BE2C (cell line): Measurements from ENCODE around the gene WDR91.

Experiments
- DNase-seq: peaks from one replicate; pipeline ENCODE4 v3.0.0-alpha.2; 2020
- H3K27me3 ChIP-seq: fragments of 250-450 bp; sonication (Bioruptor Pico); 2 replicates; pipeline ENCODE4 v1.5.1; 2020; ENCODE audit warnings: mild to moderate bottlenecking
- H3K36me3 ChIP-seq: fragments of 250-450 bp; sonication (Bioruptor Pico); 2 replicates; pipeline ENCODE4 v1.5.1; 2020; ENCODE audit warnings: mild to moderate bottlenecking
- H3K4me1 ChIP-seq: fragments of 250-450 bp; sonication (Bioruptor Pico); 2 replicates; pipeline ENCODE4 v1.5.1; 2020
- H3K4me3 ChIP-seq: 2 replicates; pipeline ENCODE4 v1.5.1; 2011; ENCODE audit warnings: low read depth, low read length
- H3K9me3 ChIP-seq: fragments of 250-450 bp; sonication (Bioruptor Pico); 2 replicates; pipeline ENCODE4 v1.5.1; 2020
- TF ChIP-seq, protein P1 (sequence below): IDR thresholded peaks from 2 replicates; pipeline ENCODE4 v1.5.1; 2012; ENCODE audit warnings: mild to moderate bottlenecking, low read depth, low read length

WDR91 gene

GRCh38 chr7:135159359-135160085, 51.8 kb downstream of the WDR91 start:
- peaks cover 5% of the 10 kb centered on the region for H3K36me3 ChIP-seq
- H3K9me3 ChIP-seq = peaks cover 13% of the 10 kb centered on the region
- H3K4me3 ChIP-seq = no peak overlapping the region
- DNase-seq = no peak
- no peaks in the 10 kb centered on the region for H3K27me3 ChIP-seq
- H3K4me1 ChIP-seq = no peaks in the 10 kb centered on the region
- TF ChIP-seq, protein P1, sequence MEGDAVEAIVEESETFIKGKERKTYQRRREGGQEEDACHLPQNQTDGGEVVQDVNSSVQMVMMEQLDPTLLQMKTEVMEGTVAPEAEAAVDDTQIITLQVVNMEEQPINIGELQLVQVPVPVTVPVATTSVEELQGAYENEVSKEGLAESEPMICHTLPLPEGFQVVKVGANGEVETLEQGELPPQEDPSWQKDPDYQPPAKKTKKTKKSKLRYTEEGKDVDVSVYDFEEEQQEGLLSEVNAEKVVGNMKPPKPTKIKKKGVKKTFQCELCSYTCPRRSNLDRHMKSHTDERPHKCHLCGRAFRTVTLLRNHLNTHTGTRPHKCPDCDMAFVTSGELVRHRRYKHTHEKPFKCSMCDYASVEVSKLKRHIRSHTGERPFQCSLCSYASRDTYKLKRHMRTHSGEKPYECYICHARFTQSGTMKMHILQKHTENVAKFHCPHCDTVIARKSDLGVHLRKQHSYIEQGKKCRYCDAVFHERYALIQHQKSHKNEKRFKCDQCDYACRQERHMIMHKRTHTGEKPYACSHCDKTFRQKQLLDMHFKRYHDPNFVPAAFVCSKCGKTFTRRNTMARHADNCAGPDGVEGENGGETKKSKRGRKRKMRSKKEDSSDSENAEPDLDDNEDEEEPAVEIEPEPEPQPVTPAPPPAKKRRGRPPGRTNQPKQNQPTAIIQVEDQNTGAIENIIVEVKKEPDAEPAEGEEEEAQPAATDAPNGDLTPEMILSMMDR = no peak

GRCh38 chr7:135158874-135159273, 52.5 kb downstream of the WDR91 start:
- no peak for DNase-seq
- TF ChIP-seq, protein P1 = no peak
- H3K9me3 ChIP-seq = peaks cover 13% of the 10 kb centered on the region

DNA sequence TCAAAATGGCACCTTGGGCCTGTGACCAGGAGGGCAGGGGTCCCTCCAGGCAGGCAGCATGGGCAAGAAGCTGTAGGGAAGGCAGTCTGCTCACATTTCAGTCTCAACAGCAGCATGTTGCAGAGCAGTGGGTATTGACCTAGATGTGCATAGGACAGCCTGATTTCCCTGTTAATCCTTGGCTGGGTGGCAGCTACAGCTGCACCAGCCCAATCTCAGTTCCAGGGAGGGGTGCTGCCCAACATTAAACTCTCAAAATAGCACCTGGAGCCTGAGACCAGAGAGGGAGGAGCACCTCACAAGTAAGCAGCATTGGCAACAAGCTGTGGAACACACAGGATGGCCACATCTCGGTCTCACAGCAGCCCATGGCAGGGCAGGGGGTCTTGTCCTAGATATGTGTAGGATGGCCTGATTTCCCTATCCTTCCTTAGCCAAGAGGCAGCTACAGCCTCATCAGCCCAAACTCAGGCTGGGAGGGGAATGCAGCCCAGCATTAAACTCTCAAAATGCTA, 53.1 kb downstream of the WDR91 start:
- H3K36me3 ChIP-seq = peaks cover 4% of the 10 kb centered on the region; the same call in 1 of the 2 replicates
- DNase-seq = no peak
- H3K4me3 ChIP-seq = no peak overlapping the region
- no peaks in the 10 kb centered on the region for H3K27me3 ChIP-seq
- TF ChIP-seq, protein P1 = no peak
- H3K9me3 ChIP-seq = peaks cover 13% of the 10 kb centered on the region
- H3K4me1 ChIP-seq = no peaks in the 10 kb centered on the region

More at GRCh38 chr7:135158874-135159273, 52.5 kb downstream of the WDR91 start:
- no peak overlapping the region for H3K4me3 ChIP-seq
- peaks cover 4% of the 10 kb centered on the region; the same call in 1 of the 2 replicates for H3K36me3 ChIP-seq
- no peaks in the 10 kb centered on the region for H3K27me3 ChIP-seq
- no peaks in the 10 kb centered on the region for H3K4me1 ChIP-seq

DNA sequence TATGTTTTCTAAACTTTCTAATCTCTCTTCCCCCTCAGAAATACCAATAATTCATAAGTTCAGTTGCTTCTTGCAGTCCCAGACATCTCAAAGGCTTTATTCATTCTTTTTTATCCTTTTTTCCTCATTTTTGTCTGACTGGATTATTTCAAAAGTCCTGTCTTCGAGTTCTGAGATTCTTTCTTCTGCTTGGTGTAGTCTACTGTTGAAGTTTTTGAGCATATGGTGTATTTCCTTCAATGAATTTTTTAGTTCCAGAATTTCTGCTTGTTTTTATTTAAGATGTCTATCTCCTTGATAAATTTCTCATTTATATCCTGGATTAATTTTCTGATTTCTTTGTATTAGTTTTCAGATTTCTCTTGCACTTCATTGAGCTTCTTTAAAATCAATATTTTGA, 55.0 kb downstream of the WDR91 start:
- DNase-seq = no peak
- TF ChIP-seq, protein P1 = no peak
- H3K4me1 ChIP-seq = no peaks in the 10 kb centered on the region
- H3K9me3 ChIP-seq = peaks cover 13% of the 10 kb centered on the region
- H3K27me3 ChIP-seq = no peaks in the 10 kb centered on the region
- no peak overlapping the region for H3K4me3 ChIP-seq
- H3K36me3 ChIP-seq = no peaks in the 10 kb centered on the region

DNA sequence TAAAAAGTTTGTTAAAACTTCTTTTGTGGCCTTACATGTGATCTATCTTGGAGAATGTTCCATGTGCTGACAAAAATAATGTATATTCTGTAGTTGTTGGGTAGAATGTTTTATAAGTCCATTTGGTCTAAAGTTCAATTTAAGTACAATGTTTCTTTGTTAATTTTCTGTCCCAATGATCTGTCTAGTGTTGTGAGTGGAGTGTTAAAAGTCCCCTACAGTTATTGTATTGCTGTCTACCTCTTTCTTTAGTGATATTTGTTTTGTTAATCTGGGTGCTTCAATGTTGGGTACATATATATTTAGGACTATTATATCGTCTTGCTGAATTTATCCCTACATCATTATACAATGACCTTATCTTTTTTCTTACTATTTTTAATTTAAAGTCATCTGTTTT, 56.6 kb downstream of the WDR91 start:
- H3K4me1 ChIP-seq = no peaks in the 10 kb centered on the region
- no peak overlapping the region for H3K4me3 ChIP-seq
- DNase-seq = no peak
- TF ChIP-seq, protein P1 = no peak
- no peaks in the 10 kb centered on the region for H3K36me3 ChIP-seq
- no peaks in the 10 kb centered on the region for H3K27me3 ChIP-seq
- peaks cover 13% of the 10 kb centered on the region for H3K9me3 ChIP-seq

DNA sequence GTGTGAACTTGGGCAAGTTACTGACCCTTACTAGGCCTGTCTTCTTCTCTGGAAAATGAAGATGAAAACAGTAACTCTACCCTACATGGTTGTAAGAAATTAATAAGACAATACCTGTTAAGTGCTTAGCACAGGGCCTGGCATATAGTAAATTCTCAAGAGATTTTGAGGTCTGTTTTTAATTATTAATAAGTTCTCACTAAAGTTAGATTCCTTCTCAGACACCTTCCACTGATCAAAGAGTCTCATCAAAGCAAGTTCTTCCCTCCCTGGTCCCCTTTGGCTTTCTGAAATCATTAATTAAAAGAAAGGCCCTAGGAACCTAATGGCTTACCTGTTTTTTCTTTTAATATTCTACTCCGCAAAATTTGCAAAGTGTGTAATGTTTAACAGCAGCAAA, 58.9 kb downstream of the WDR91 start:
- Histone ChIP-seq H3K4me1 (no peaks in the 10 kb centered on the region), H3K27me3 (no peaks in the 10 kb centered on the region), H3K4me3 (no peak overlapping the region), H3K9me3 (peaks cover 6% of the 10 kb centered on the region), H3K36me3 (no peaks in the 10 kb centered on the region)
- no peak for DNase-seq
- TF ChIP-seq, protein P1 = no peak
